Choroid plexus epithelial cell (primary cell): ENCODE measurements around the gene CHKA.
A peak's percentile ranks its signal among the peaks of the same experiment; 100 is the strongest.

Experiments used
- DNase-seq: peaks from one replicate; pipeline ENCODE4 v3.0.0-alpha.2; 2010; ENCODE audit warnings: low read depth
- H3K4me3 ChIP-seq: 2 replicates; pipeline ENCODE4 v1.5.1; 2011; ENCODE audit warnings: low read depth, mild to moderate bottlenecking, control low read depth, low read length, moderate library complexity
- CTCF ChIP-seq: conservative IDR thresholded peaks from 2 replicates; pipeline ENCODE4 v1.5.1; 2011; ENCODE audit warnings: low read depth, mild to moderate bottlenecking, control low read depth, inconsistent platforms, low read length, moderate library complexity

Gene CHKA

GRCh38 chr11:68041617-68042218 is 79.5 kb downstream of the CHKA start:
- no peak overlapping the region for H3K4me3 ChIP-seq
- no peak for DNase-seq
- no peak for TF ChIP-seq CTCF

- H3K4me3 ChIP-seq: peak overlapping the region; percentile 74
- no peak for TF ChIP-seq CTCF
- DNase-seq: no peak
These were observed 80.1 kb downstream of the CHKA start for GRCh38 chr11:68040957-68041591.

- H3K4me3 ChIP-seq: peak overlapping the region; percentile 74
- peak; percentile 73 for DNase-seq
- no peak for TF ChIP-seq CTCF
These were observed 80.9 kb downstream of the CHKA start for GRCh38 chr11:68040101-68040956.

GRCh38 chr11:68039526-68040086 is 81.6 kb downstream of the CHKA start:
- peak overlapping the region; percentile 74 for H3K4me3 ChIP-seq
- TF ChIP-seq CTCF: no peak
- DNase-seq: no peak

GRCh38 chr11:68038718-68039525 is 82.3 kb downstream of the CHKA start, which contains the start of gene TCIRG1:
TSS of gene TCIRG1 (plus strand) at chr11:68039025. CDS start at chr11:68041272, 2,247 bp downstream.
- TF ChIP-seq CTCF: no peak
- DNase-seq: peak; percentile 78
- peak within 1 kb of the TSS; percentile 74 for H3K4me3 ChIP-seq

- peak overlapping the region; percentile 74 for H3K4me3 ChIP-seq
- DNase-seq: no peak
- no peak for TF ChIP-seq CTCF
These were observed 82.9 kb downstream of the CHKA start for GRCh38 chr11:68038226-68038717.
